RWPE1 (cell line): ENCODE results near the gene C2CD2.

Source experiments
- CTCF ChIA-PET: fragments of 350-600 bp; sonication (Branson Sonifier 250); formaldehyde crosslinking; extraction: SDS; loops from one replicate; lab custom pipeline; 2021; lab: Yijun Ruan, JAX
- POLR2A ChIA-PET: fragments of 400-600 bp; formaldehyde crosslinking; extraction: SDS; loops from one replicate; lab custom pipeline; 2020; ENCODE audit warnings: antibody characterized with exemption; ENCODE audit not compliant: low non-redundant PET; lab: Yijun Ruan, JAX
- DNase-seq: peaks from one replicate; pipeline ENCODE4 v3.0.0; 2012; ENCODE audit warnings: low spot score
- H3K27ac ChIP-seq: fragments of 450-650 bp; 2 replicates; pipeline ENCODE4 v1.5.1; 2017
- CTCF ChIP-seq: fragments of 450-650 bp; conservative IDR thresholded peaks from 2 replicates; pipeline ENCODE4 v1.5.1; 2017; ENCODE audit warnings: low read depth, mild to moderate bottlenecking

Gene C2CD2

GRCh38 chr21:41906770-41907169 is 47.0 kb downstream of the C2CD2 start:
- POLR2A ChIA-PET: no interaction called here
- H3K27ac ChIP-seq: no peak overlapping the region
- no peak for TF ChIP-seq CTCF
- no peak for DNase-seq
- CTCF ChIA-PET: no interaction called here

GRCh38 chr21:41903559-41904351 is 50.1 kb downstream of the C2CD2 start:
- H3K27ac ChIP-seq: no peak overlapping the region
- ChIA-PET POLR2A (no interaction called here), CTCF (no interaction called here)
- no peak for DNase-seq
- TF ChIP-seq CTCF: no peak

GRCh38 chr21:41902946-41903345 is 50.9 kb downstream of the C2CD2 start:
- CTCF ChIA-PET: no interaction called here
- no peak for TF ChIP-seq CTCF
- POLR2A ChIA-PET: no interaction called here
- DNase-seq: no peak
- no peak overlapping the region for H3K27ac ChIP-seq

- DNase-seq: no peak
- H3K27ac ChIP-seq: no peak overlapping the region
- ChIA-PET CTCF (no interaction called here), POLR2A (no interaction called here)
- TF ChIP-seq CTCF: no peak
Observed at GRCh38 chr21:41901782-41902181, 52.0 kb downstream of the C2CD2 start.

GRCh38 chr21:41901099-41901498 is 52.7 kb downstream of the C2CD2 start:
- TF ChIP-seq CTCF: no peak
- POLR2A ChIA-PET: no interaction called here
- peak overlapping the region; percentile 39; the same call in 1 of the 2 replicates for H3K27ac ChIP-seq
- CTCF ChIA-PET: no interaction called here
- no peak for DNase-seq

- TF ChIP-seq CTCF: no peak
- ChIA-PET POLR2A (no interaction called here), CTCF (no interaction called here)
- DNase-seq: no peak
- H3K27ac ChIP-seq: peak overlapping the region; percentile 39
Observed at GRCh38 chr21:41900401-41900800, 53.4 kb downstream of the C2CD2 start.
